Posterior cingulate gyrus (tissue), 11 donors: Measurements from ENCODE around the gene LPCAT1.
"Not testable (repeated sequence)": the region's sequence is repeated elsewhere in the genome, so short reads cannot be mapped to it uniquely, and the experiment has no call there.

Source experiments
- DNase-seq, 10 donors: peaks; one replicate each; pipeline versions ENCODE4 v3.0.0 to v3.0.0-alpha.2; 2020 to 2021; ENCODE audit warnings: mixed read lengths in 3 of 10
- intact Hi-C: fragments of 100-400 bp; cut with DNase I; formaldehyde crosslinking; loops from one replicate; pipeline ENCODE4 v1.15.1; 2023

The LPCAT1 gene

GRCh38 chr5:1472964-1473628 is 50.7 kb downstream of the LPCAT1 start:
- peak in 3 of 10 donors; percentile 39 to 81 (median 64) for DNase-seq
- intact Hi-C loops = no loop called here

- intact Hi-C loops = no loop called here
- peak in 2 of 10 donors; percentile 52 to 61 for DNase-seq
Observed at GRCh38 chr5:1471997-1472963, 51.5 kb downstream of the LPCAT1 start.

GRCh38 chr5:1471240-1471853 is 52.4 kb downstream of the LPCAT1 start:
- intact Hi-C loops = no loop called here
- DNase-seq = peak in 2 of 10 donors; percentile 47 to 55

GRCh38 chr5:1470762-1471211 is 53.0 kb downstream of the LPCAT1 start:
- intact Hi-C loops = no loop called here
- peak in 3 of 10 donors; percentile 50 to 82 (median 78) for DNase-seq

- intact Hi-C loops = no loop called here
- peak in 3 of 10 donors; percentile 68 to 78 (median 72) for DNase-seq
Observed at GRCh38 chr5:1468629-1469527, 54.9 kb downstream of the LPCAT1 start.

GRCh38 chr5:1468247-1468612 is 55.5 kb downstream of the LPCAT1 start:
- intact Hi-C loops = no loop called here
- DNase-seq = peak in 7 of 10 donors; percentile 28 to 91 (median 47)

GRCh38 chr5:1467341-1468246 is 56.2 kb downstream of the LPCAT1 start:
- intact Hi-C loops = no loop called here
- peak in 4 of 10 donors; percentile 27 to 83 (median 76) for DNase-seq

- intact Hi-C loops = no loop called here
- DNase-seq = peak in 3 of 10 donors; percentile 54 to 85 (median 79)
Observed at GRCh38 chr5:1466631-1467265, 57.0 kb downstream of the LPCAT1 start.

GRCh38 chr5:1465966-1466471 is 57.7 kb downstream of the LPCAT1 start:
- peak in 3 of 10 donors; percentile 62 to 77 (median 75) for DNase-seq
- intact Hi-C loops = no loop called here

- no peak for DNase-seq
- intact Hi-C loops = no loop called here
Observed at GRCh38 chr5:1465117-1465516, 58.6 kb downstream of the LPCAT1 start.

GRCh38 chr5:1464511-1464910 is 59.2 kb downstream of the LPCAT1 start:
- DNase-seq = no peak
- intact Hi-C loops = no loop called here

GRCh38 chr5:1464096-1464446 is 59.7 kb downstream of the LPCAT1 start:
- intact Hi-C loops = no loop called here
- DNase-seq = peak in 1 of 10 donors; percentile 68

GRCh38 chr5:1463326-1464095 is 60.2 kb downstream of the LPCAT1 start:
- peak in 3 of 10 donors; percentile 65 to 78 (median 67) for DNase-seq
- intact Hi-C loops = no loop called here

GRCh38 chr5:1462358-1462757 is 61.4 kb downstream of the LPCAT1 start:
- intact Hi-C loops = no loop called here
- peak in 2 of 10 donors; percentile 58 to 81 for DNase-seq

- DNase-seq = peak in 1 of 10 donors; percentile 65
- intact Hi-C loops = no loop called here
Observed at GRCh38 chr5:1461396-1461795, 62.4 kb downstream of the LPCAT1 start.

- intact Hi-C loops = no loop called here
- DNase-seq = peak in 1 of 10 donors; percentile 69
Observed at GRCh38 chr5:1460054-1460682, 63.6 kb downstream of the LPCAT1 start.

- DNase-seq, intact Hi-C loops: not testable (repeated sequence)
Observed at GRCh38 chr5:1459435-1459834, 64.3 kb downstream of the LPCAT1 start.
